ENCODE data around the gene CTNNBIP1.

DNA sequence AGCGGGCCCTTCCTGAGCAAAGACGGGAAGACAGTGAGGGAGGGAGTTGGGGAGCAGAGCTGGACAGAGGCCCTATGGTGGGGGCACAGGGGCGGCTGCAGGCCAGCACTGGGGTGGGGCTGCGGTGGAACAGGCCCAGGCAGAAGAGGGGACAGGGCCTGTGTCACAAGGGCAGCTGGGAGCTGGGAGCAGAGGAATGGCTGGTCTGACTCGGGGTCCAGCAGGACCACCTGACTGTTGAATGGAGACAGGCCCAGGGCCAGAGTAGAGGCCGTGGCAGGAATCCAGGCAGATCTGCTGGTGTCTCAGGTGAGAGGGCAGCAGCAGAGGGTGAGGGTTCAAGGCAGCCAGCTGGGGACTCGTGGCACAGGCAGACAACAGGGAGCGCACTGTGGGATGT lies 25.3 kb downstream of the CTNNBIP1 start:
- TF ChIP-seq POLR2A (IDR thresholded peaks at IDR 0.05), result no peak
- TF ChIP-seq POLR2AphosphoS5 (IDR thresholded peaks at IDR 0.05), result no peak
- TF ChIP-seq, protein P1, sequence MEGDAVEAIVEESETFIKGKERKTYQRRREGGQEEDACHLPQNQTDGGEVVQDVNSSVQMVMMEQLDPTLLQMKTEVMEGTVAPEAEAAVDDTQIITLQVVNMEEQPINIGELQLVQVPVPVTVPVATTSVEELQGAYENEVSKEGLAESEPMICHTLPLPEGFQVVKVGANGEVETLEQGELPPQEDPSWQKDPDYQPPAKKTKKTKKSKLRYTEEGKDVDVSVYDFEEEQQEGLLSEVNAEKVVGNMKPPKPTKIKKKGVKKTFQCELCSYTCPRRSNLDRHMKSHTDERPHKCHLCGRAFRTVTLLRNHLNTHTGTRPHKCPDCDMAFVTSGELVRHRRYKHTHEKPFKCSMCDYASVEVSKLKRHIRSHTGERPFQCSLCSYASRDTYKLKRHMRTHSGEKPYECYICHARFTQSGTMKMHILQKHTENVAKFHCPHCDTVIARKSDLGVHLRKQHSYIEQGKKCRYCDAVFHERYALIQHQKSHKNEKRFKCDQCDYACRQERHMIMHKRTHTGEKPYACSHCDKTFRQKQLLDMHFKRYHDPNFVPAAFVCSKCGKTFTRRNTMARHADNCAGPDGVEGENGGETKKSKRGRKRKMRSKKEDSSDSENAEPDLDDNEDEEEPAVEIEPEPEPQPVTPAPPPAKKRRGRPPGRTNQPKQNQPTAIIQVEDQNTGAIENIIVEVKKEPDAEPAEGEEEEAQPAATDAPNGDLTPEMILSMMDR (IDR thresholded peaks at IDR 0.05), result no peak
